ENCODE data around the gene KIF20A. TPM values are rescaled to one million over a fixed set of nuclear protein-coding genes. Genes with fewer than 3 reads are reported as not detected.
"Not testable (repeated sequence)": the region's sequence is repeated elsewhere in the genome, so short reads cannot be mapped to it uniquely, and the experiment has no call there.

Gene KIF20A
- total RNA-seq, 1 donor from 2014 or later: 8.7 TPM

GRCh38 chr5:138139781-138140090, 39.2 kb upstream of the KIF20A start:
- Mint-ChIP-seq H3K4me3 (ENCODE audit: unreplicated experiment) (peak overlapping the region; percentile 84), H3K4me1 (ENCODE audit: low read depth, unreplicated experiment) (no peaks in the 10 kb centered on the region), H3K36me3 (ENCODE audit: unreplicated experiment) (no peaks in the 10 kb centered on the region), H3K27ac (ENCODE audit: unreplicated experiment) (no peak overlapping the region), H3K9me3 (ENCODE audit: unreplicated experiment) (peaks cover 1% of the 10 kb centered on the region), H3K27me3 (ENCODE audit: unreplicated experiment) (no peaks in the 10 kb centered on the region)
- TF ChIP-seq CTCF (IDR thresholded peaks at IDR 0.05; ENCODE audit: partially characterized antibody, unreplicated experiment): no peak
- no peak for DNase-seq

GRCh38 chr5:138140268-138140667, 38.6 kb upstream of the KIF20A start:
- no peaks in the 10 kb centered on the region for H3K27me3 Mint-ChIP-seq (ENCODE audit: unreplicated experiment)
- DNase-seq: no peak
- no peaks in the 10 kb centered on the region for H3K4me1 Mint-ChIP-seq (ENCODE audit: low read depth, unreplicated experiment)
- no peaks in the 10 kb centered on the region for H3K36me3 Mint-ChIP-seq (ENCODE audit: unreplicated experiment)
- H3K4me3 Mint-ChIP-seq (ENCODE audit: unreplicated experiment): no peak overlapping the region
- H3K27ac Mint-ChIP-seq (ENCODE audit: unreplicated experiment): no peak overlapping the region
- peaks cover 1% of the 10 kb centered on the region for H3K9me3 Mint-ChIP-seq (ENCODE audit: unreplicated experiment)
- TF ChIP-seq CTCF (IDR thresholded peaks at IDR 0.05; ENCODE audit: partially characterized antibody, unreplicated experiment): no peak

- Mint-ChIP-seq H3K27ac (ENCODE audit: unreplicated experiment) (no peak overlapping the region), H3K9me3 (ENCODE audit: unreplicated experiment) (peaks cover 1% of the 10 kb centered on the region), H3K27me3 (ENCODE audit: unreplicated experiment) (no peaks in the 10 kb centered on the region), H3K4me1 (ENCODE audit: low read depth, unreplicated experiment) (no peaks in the 10 kb centered on the region), H3K36me3 (ENCODE audit: unreplicated experiment) (no peaks in the 10 kb centered on the region), H3K4me3 (ENCODE audit: unreplicated experiment) (no peak overlapping the region)
- no peak for TF ChIP-seq CTCF (IDR thresholded peaks at IDR 0.05; ENCODE audit: partially characterized antibody, unreplicated experiment)
- no peak for DNase-seq
These were observed 37.2 kb upstream of the KIF20A start for GRCh38 chr5:138141734-138142133.

- not testable (repeated sequence) for H3K27ac Mint-ChIP-seq (ENCODE audit: unreplicated experiment); H3K4me3 Mint-ChIP-seq (ENCODE audit: unreplicated experiment); H3K36me3 Mint-ChIP-seq (ENCODE audit: unreplicated experiment); H3K27me3 Mint-ChIP-seq (ENCODE audit: unreplicated experiment); H3K4me1 Mint-ChIP-seq (ENCODE audit: low read depth, unreplicated experiment); H3K9me3 Mint-ChIP-seq (ENCODE audit: unreplicated experiment); DNase-seq
These were observed 35.3 kb upstream of the KIF20A start for GRCh38 chr5:138143578-138143977.

- H3K27ac Mint-ChIP-seq (ENCODE audit: unreplicated experiment): no peak overlapping the region
- no peaks in the 10 kb centered on the region for H3K27me3 Mint-ChIP-seq (ENCODE audit: unreplicated experiment)
- no peaks in the 10 kb centered on the region for H3K4me1 Mint-ChIP-seq (ENCODE audit: low read depth, unreplicated experiment)
- H3K9me3 Mint-ChIP-seq (ENCODE audit: unreplicated experiment): no peaks in the 10 kb centered on the region
- H3K4me3 Mint-ChIP-seq (ENCODE audit: unreplicated experiment): no peak overlapping the region
- DNase-seq: no peak
- no peak for TF ChIP-seq CTCF (IDR thresholded peaks at IDR 0.05; ENCODE audit: partially characterized antibody, unreplicated experiment)
- H3K36me3 Mint-ChIP-seq (ENCODE audit: unreplicated experiment): no peaks in the 10 kb centered on the region
These were observed 30.1 kb upstream of the KIF20A start for GRCh38 chr5:138148811-138149210.

GRCh38 chr5:138149530-138149929, 29.4 kb upstream of the KIF20A start:
- Mint-ChIP-seq H3K27ac (ENCODE audit: unreplicated experiment) (no peak overlapping the region), H3K4me3 (ENCODE audit: unreplicated experiment) (no peak overlapping the region), H3K27me3 (ENCODE audit: unreplicated experiment) (no peaks in the 10 kb centered on the region), H3K36me3 (ENCODE audit: unreplicated experiment) (no peaks in the 10 kb centered on the region), H3K9me3 (ENCODE audit: unreplicated experiment) (no peaks in the 10 kb centered on the region), H3K4me1 (ENCODE audit: low read depth, unreplicated experiment) (no peaks in the 10 kb centered on the region)
- TF ChIP-seq CTCF (IDR thresholded peaks at IDR 0.05; ENCODE audit: partially characterized antibody, unreplicated experiment): no peak
- DNase-seq: no peak

GRCh38 chr5:138155977-138156376, 22.9 kb upstream of the KIF20A start:
- H3K27ac Mint-ChIP-seq (ENCODE audit: unreplicated experiment); H3K36me3 Mint-ChIP-seq (ENCODE audit: unreplicated experiment): not testable (repeated sequence)

More at GRCh38 chr5:138155977-138156376, 22.9 kb upstream of the KIF20A start:
- H3K9me3 Mint-ChIP-seq (ENCODE audit: unreplicated experiment); H3K27me3 Mint-ChIP-seq (ENCODE audit: unreplicated experiment); DNase-seq; H3K4me1 Mint-ChIP-seq (ENCODE audit: low read depth, unreplicated experiment); H3K4me3 Mint-ChIP-seq (ENCODE audit: unreplicated experiment): not testable (repeated sequence)
